ENCODE measurements around the gene TMEM42. TPM values are rescaled to one million over a fixed set of nuclear protein-coding genes. Genes with fewer than 3 reads are reported as not detected.

TMEM42 gene
- total RNA-seq, 4 donors from 2014 or later, result 6.8 to 23.8 (median 19.7) TPM

DNA sequence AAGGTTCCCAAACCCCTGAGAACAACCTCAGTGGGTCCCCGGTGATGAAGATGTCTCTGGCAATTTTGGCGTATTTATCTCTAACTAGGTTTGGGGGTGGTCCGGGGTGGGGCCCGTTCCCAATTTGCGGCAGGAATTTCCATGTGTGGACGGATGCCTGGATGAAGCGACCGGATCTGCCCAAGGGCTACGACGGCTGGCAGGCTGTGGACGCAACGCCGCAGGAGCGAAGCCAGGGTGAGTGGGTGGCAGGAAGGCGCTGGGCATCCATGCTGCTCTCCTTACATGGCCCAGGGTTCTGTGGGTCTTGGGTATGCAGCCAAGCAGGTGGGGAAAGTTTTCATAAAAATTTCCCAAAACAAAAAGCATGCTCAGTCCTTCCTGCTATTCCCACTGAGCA is 42.0 kb downstream of the TMEM42 start:
- TF ChIP-seq, protein P1, sequence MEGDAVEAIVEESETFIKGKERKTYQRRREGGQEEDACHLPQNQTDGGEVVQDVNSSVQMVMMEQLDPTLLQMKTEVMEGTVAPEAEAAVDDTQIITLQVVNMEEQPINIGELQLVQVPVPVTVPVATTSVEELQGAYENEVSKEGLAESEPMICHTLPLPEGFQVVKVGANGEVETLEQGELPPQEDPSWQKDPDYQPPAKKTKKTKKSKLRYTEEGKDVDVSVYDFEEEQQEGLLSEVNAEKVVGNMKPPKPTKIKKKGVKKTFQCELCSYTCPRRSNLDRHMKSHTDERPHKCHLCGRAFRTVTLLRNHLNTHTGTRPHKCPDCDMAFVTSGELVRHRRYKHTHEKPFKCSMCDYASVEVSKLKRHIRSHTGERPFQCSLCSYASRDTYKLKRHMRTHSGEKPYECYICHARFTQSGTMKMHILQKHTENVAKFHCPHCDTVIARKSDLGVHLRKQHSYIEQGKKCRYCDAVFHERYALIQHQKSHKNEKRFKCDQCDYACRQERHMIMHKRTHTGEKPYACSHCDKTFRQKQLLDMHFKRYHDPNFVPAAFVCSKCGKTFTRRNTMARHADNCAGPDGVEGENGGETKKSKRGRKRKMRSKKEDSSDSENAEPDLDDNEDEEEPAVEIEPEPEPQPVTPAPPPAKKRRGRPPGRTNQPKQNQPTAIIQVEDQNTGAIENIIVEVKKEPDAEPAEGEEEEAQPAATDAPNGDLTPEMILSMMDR (IDR thresholded peaks at IDR 0.05; ENCODE audit: low read depth), result no peak

DNA sequence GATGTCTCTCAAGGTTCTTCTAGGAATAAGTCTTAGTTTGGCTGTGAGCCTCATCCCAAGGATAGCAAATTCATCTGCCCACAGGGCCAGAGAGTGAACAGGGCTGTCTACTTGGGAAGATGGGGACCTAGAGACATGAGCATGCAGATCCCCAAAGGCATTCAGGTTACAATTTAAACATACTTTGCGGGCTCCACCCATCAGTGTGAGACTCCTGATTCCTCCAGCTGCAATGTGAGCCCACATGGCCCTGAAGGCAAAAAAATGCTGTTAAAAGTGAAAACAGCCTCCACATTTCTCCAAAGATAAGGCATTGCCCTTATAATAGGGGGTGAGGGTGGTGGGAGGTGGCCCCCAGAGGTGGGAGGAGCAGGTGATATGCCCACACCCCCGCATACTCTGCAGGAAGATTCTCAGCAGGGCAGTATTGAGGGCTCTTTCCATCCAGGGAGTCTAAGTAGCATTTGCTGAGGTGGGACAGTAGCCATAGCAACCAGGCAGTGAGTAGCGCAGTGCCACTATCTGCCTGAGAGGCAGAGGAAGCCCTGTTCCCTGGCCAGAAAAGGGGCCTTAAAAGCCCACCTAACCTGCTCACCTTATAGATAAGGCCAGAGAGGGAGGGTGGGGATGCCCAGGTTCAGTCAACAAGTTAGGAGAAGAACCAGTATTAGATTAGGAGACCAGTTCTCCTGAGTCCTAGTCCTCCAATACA is 43.9 kb downstream of the TMEM42 start:
- TF ChIP-seq, protein P1 (IDR thresholded peaks at IDR 0.05; ENCODE audit: low read depth), result no peak

DNA sequence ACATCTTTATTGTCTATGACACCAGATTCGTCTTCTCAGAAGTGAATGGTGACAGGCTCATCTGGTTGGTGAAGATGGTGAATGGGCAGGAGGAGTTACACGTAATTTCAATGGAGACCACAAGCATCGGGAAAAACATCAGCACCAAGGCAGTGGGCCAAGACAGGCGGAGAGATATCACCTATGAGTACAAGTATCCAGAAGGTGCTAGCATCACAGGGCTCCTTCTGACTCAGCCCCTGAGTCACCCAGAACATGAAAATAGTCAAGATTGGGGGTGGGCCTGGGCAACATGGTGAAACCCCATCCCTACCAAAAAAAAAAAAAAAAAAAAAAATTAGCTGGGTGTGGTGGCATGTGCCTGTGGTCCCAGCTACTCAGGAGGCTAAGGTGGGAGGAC is 45.3 kb downstream of the TMEM42 start:
- TF ChIP-seq, protein P1 (IDR thresholded peaks at IDR 0.05; ENCODE audit: low read depth), result no peak

DNA sequence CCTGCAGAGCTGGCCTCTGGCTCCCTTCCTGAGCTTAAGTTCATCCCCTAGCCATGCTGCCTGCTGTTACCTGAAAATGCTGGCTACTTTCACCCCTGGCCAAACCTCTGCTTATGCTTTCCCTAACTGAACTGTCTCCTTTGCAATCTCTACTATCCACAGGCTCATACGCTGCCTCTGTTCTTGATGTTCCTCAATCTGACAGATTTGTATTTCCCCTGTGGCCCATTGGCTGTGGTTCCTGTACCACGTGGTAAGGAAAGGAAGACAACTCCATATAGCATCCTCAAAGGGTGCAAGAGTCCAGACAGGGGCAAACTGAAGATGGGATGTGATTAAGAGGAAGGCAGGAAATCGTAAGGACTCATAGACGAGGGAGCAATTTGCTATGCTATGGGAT is 45.9 kb downstream of the TMEM42 start:
- TF ChIP-seq, protein P1 (IDR thresholded peaks at IDR 0.05; ENCODE audit: low read depth), result no peak

DNA sequence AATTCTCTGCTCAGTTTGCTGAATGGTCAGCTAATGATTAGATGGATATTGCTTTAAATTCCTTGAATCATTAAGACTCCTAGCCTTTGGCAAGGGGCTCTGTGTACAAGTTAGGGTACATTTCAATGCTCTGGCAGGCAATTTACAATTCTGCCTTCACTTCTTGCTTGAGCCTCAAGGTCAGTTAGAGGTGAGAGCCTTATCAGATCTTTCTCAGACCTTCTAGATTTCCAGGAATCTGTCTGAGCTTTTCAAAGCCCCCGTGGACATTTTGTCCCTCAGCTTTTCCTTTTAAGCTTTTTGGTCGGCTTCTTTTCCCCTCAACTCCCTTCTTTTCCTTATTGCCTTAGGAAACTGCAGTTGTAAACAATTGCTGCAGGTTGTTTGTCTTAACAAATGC is 47.4 kb downstream of the TMEM42 start:
- TF ChIP-seq, protein P1 (IDR thresholded peaks at IDR 0.05; ENCODE audit: low read depth), result no peak

DNA sequence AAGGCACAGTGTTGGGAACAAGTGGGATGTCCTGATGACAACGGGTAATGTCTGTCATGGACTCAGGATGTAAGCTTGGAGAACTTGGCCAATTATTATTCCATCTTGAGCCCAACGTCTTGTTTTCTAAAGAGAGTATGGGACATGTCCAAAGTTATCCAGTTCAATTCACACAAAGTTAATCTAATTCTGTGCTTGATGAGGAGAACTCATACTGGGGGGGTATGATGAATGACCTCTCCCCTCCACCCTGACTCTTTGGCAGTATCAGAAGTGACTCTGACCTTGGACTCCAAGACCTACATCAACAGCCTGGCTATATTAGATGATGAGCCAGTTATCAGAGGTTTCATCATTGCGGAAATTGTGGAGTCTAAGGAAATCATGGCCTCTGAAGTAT is 49.0 kb downstream of the TMEM42 start:
- TF ChIP-seq, protein P1 (IDR thresholded peaks at IDR 0.05; ENCODE audit: low read depth), result no peak

DNA sequence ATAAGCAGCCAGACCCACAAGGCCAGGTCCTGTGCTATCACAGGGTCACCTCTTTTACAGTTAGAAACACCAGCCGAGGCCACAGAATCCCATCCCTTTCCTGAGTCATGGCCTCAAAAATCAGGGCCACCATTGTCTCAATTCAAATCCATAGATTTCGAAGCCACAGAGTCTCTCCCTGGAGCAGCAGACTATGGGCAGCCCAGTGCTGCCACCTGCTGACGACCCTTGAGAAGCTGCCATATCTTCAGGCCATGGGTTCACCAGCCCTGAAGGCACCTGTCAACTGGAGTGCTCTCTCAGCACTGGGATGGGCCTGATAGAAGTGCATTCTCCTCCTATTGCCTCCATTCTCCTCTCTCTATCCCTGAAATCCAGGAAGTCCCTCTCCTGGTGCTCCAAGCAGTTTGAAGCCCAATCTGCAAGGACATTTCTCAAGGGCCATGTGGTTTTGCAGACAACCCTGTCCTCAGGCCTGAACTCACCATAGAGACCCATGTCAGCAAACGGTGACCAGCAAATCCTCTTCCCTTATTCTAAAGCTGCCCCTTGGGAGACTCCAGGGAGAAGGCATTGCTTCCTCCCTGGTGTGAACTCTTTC is 52.3 kb downstream of the TMEM42 start:
- TF ChIP-seq, protein P1 (IDR thresholded peaks at IDR 0.05; ENCODE audit: low read depth), result no peak

Measured in subcutaneous adipose tissue (tissue), 4 donors.